Suprapubic skin (tissue), 4 donors: ENCODE results near the gene PC. TPM values are rescaled to one million over a fixed set of nuclear protein-coding genes. Genes with fewer than 3 reads are reported as not detected.

ENCODE experiments used
- DNase-seq, 2 donors: peaks; one replicate each; pipeline ENCODE4 v3.0.0-alpha.2; 2019; ENCODE audit warnings: low spot score in 2 of 2
- H3K27ac ChIP-seq: fragments of 200-600 bp; sonication (generic); one replicate; pipeline ENCODE4 v1.5.1; 2019
- H3K27me3 ChIP-seq: fragments of 200-600 bp; sonication (generic); one replicate; pipeline ENCODE4 v1.5.1; 2019
- H3K36me3 ChIP-seq: fragments of 200-600 bp; sonication (generic); one replicate; pipeline ENCODE4 v1.5.1; 2019
- H3K4me1 ChIP-seq: fragments of 200-600 bp; sonication (generic); one replicate; pipeline ENCODE4 v1.5.1; 2019
- H3K4me3 ChIP-seq: fragments of 200-600 bp; sonication (generic); one replicate; pipeline ENCODE4 v1.5.1; 2019; ENCODE audit warnings: mild to moderate bottlenecking
- H3K9me3 ChIP-seq: fragments of 200-600 bp; sonication (generic); one replicate; pipeline ENCODE4 v1.5.1; 2019
- CTCF ChIP-seq, 2 donors: fragments of 200-600 bp in 1 of 2; fragments of 450-650 bp in 1 of 2; sonication (generic) in 1 of 2; IDR thresholded peaks; one replicate each; pipeline ENCODE4 v1.5.1; 2016 to 2019; ENCODE audit warnings: antibody characterized with exemption in 2 of 2, mild to moderate bottlenecking in 1 of 2, moderate library complexity in 1 of 2
- EP300 ChIP-seq: sonication (generic); formaldehyde crosslinking; IDR thresholded peaks from one replicate; pipeline ENCODE4 v1.6.1; 2017; ENCODE audit warnings: antibody characterized with exemption
- POLR2A ChIP-seq, 2 donors: fragments of 450-650 bp; IDR thresholded peaks; one replicate each; pipeline ENCODE4 v1.6.1; 2017; ENCODE audit warnings: antibody characterized with exemption in 2 of 2, mild to moderate bottlenecking in 2 of 2, moderate library complexity in 2 of 2
- POLR2AphosphoS5 ChIP-seq, 3 donors: sonication (generic); formaldehyde crosslinking; IDR thresholded peaks; one replicate each; pipeline ENCODE4 v1.6.1; 2017; ENCODE audit warnings: antibody characterized with exemption in 3 of 3
- WGBS: methylation state at CpG from one replicate; pipeline ENCODE4 v1.1.5; 2018; 5-methylcytosine and 5-hydroxymethylcytosine counted together
- total RNA-seq, 4 donors: library from RNA; depleted of rRNA; stranded (reverse); fragments of >200 nt; gene quantifications; one replicate each; pipeline ENCODE4 v1.1.0, GENCODE V29; 2016

Gene PC
- total RNA-seq, 4 donors from 2014 or later, result 10.8 to 25.4 (median 13.9) TPM

GRCh38 chr11:66868726-66869566, 89.2 kb downstream of the PC start:
- Histone ChIP-seq H3K9me3 (no peaks in the 10 kb centered on the region), H3K27me3 (no peaks in the 10 kb centered on the region), H3K4me3 (no peak overlapping the region), H3K4me1 (peaks cover 8% of the 10 kb centered on the region), H3K27ac (no peak overlapping the region), H3K36me3 (peaks cover 14% of the 10 kb centered on the region)
- 74% methylated on average over 13 of the region's 27 CpGs for WGBS
- no peak for DNase-seq
- TF ChIP-seq CTCF (IDR thresholded peaks at IDR 0.05) (peak in 1 of 2 donors; percentile 24), POLR2A (IDR thresholded peaks at IDR 0.05) (no peak)

GRCh38 chr11:66868082-66868725, 90.0 kb downstream of the PC start:
- 94% methylated on average over 13 of the region's 13 CpGs for WGBS
- H3K4me1 ChIP-seq, result peaks cover 15% of the 10 kb centered on the region
- no peaks in the 10 kb centered on the region for H3K27me3 ChIP-seq
- DNase-seq, result no peak
- no peaks in the 10 kb centered on the region for H3K9me3 ChIP-seq
- no peak overlapping the region for H3K27ac ChIP-seq
- H3K4me3 ChIP-seq, result no peak overlapping the region
- TF ChIP-seq EP300, result no peak
- no peak for TF ChIP-seq CTCF (IDR thresholded peaks at IDR 0.05)
- no peak for TF ChIP-seq POLR2A (IDR thresholded peaks at IDR 0.05)
- no peak for TF ChIP-seq POLR2AphosphoS5 (IDR thresholded peaks at IDR 0.05)
- peaks cover 14% of the 10 kb centered on the region for H3K36me3 ChIP-seq

- no peak overlapping the region for H3K4me3 ChIP-seq
- 86% methylated on average over 7 of the region's 14 CpGs for WGBS
- peaks cover 15% of the 10 kb centered on the region for H3K4me1 ChIP-seq
- H3K36me3 ChIP-seq, result peaks cover 16% of the 10 kb centered on the region
- no peak overlapping the region for H3K27ac ChIP-seq
- H3K9me3 ChIP-seq, result no peaks in the 10 kb centered on the region
- H3K27me3 ChIP-seq, result no peaks in the 10 kb centered on the region
- TF ChIP-seq POLR2AphosphoS5 (IDR thresholded peaks at IDR 0.05), result no peak
- no peak for TF ChIP-seq EP300
- TF ChIP-seq CTCF (IDR thresholded peaks at IDR 0.05), result no peak
- TF ChIP-seq POLR2A (IDR thresholded peaks at IDR 0.05), result no peak
- no peak for DNase-seq
These were observed 90.7 kb downstream of the PC start for GRCh38 chr11:66867425-66868040.

GRCh38 chr11:66866511-66866986, 91.6 kb downstream of the PC start:
- WGBS, result 89% methylated on average over 7 of the region's 7 CpGs
- peaks cover 22% of the 10 kb centered on the region for H3K36me3 ChIP-seq
- H3K9me3 ChIP-seq, result no peaks in the 10 kb centered on the region
- H3K4me3 ChIP-seq, result no peak overlapping the region
- TF ChIP-seq POLR2A (IDR thresholded peaks at IDR 0.05) (no peak), CTCF (IDR thresholded peaks at IDR 0.05) (no peak), POLR2AphosphoS5 (IDR thresholded peaks at IDR 0.05) (no peak), EP300 (no peak)
- peaks cover 15% of the 10 kb centered on the region for H3K4me1 ChIP-seq
- H3K27ac ChIP-seq, result no peak overlapping the region
- no peak for DNase-seq
- H3K27me3 ChIP-seq, result no peaks in the 10 kb centered on the region

GRCh38 chr11:66866007-66866406, 92.2 kb downstream of the PC start:
- Histone ChIP-seq H3K9me3 (no peaks in the 10 kb centered on the region), H3K4me3 (no peak overlapping the region), H3K27ac (no peak overlapping the region), H3K27me3 (no peaks in the 10 kb centered on the region), H3K4me1 (peaks cover 15% of the 10 kb centered on the region), H3K36me3 (peaks cover 19% of the 10 kb centered on the region)
- WGBS, result 92% methylated on average over 13 of the region's 23 CpGs
- DNase-seq, result no peak
- TF ChIP-seq EP300, result no peak
- TF ChIP-seq POLR2AphosphoS5 (IDR thresholded peaks at IDR 0.05), result no peak
- TF ChIP-seq POLR2A (IDR thresholded peaks at IDR 0.05), result no peak
- no peak for TF ChIP-seq CTCF (IDR thresholded peaks at IDR 0.05)
